Chondrocyte (in vitro differentiated cells): Measurements from ENCODE around the gene ITPR1. TPM values are rescaled to one million over a fixed set of nuclear protein-coding genes. Genes with fewer than 3 reads are reported as not detected.

Experiments
- DNase-seq: peaks from one replicate; pipeline ENCODE4 v3.0.0; 2021; ENCODE audit warnings: mixed read lengths, low spot score
- H3K27ac Mint-ChIP-seq: one replicate; pipeline ENCODE4 v1.8.0; 2021; ENCODE audit warnings: mild to moderate bottlenecking, moderate library complexity, mixed read lengths; ENCODE audit not compliant: unreplicated experiment
- H3K27me3 Mint-ChIP-seq: 2 replicates; pipeline ENCODE4 v1.8.0; 2021; ENCODE audit warnings: low read depth, mixed read lengths
- H3K36me3 Mint-ChIP-seq: 2 replicates; pipeline ENCODE4 v1.8.0; 2021; ENCODE audit warnings: low read depth, mixed read lengths
- H3K4me1 Mint-ChIP-seq: 2 replicates; pipeline ENCODE4 v1.8.0; 2021; ENCODE audit warnings: low read depth, mild to moderate bottlenecking, mixed read lengths
- H3K4me3 Mint-ChIP-seq: one replicate; pipeline ENCODE4 v1.8.0; 2021; ENCODE audit warnings: mild to moderate bottlenecking, moderate library complexity, mixed read lengths; ENCODE audit not compliant: unreplicated experiment
- H3K9me3 Mint-ChIP-seq: 2 replicates; pipeline ENCODE4 v1.8.0; 2021; ENCODE audit warnings: low read depth, mixed read lengths
- total RNA-seq: library from RNA; stranded (reverse); gene quantifications from 3 replicates; pipeline ENCODE4 v1.2.1, GENCODE V29; 2021
- TF ChIP-seq, protein P1 (sequence below): fragments of 200-600 bp; sonication (generic); IDR thresholded peaks from 2 replicates; pipeline ENCODE4 v1.5.0; 2021; ENCODE audit warnings: antibody characterized with exemption, mild to moderate bottlenecking, moderate library complexity

The ITPR1 gene
- total RNA-seq, 1 donor from 2014 or later, result 45.0 TPM

DNA sequence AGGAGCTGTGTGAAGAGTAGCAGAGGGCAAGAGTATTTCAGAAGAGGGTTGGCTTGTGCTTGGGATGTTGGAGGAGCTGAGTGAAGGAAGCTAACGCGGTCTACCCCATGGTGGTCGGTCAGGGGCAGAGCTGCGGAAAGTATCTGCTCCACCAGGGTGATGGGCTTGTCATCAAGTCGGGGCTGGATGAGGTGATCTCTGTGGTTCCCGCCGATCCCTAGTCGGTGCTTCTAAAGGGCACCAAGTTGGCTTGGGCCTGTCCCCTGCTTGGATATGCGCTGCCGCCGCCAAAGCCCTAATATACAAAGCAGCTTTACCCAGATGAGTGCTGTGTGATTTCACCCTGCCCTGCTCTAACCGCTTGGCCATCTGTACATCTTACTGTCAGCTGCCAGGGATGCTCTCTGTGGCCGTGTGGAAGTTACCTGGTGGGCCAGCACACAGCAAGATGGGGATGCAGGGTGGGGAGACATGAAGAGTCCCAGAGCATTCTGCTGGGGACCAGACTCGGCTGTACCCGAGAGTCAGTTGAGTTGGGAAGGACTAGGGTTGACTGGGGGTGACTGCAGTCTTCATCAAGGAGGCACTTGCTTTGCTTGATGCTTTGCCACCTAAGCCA, 260.0 kb downstream of the ITPR1 start:
- Mint-ChIP-seq H3K27ac (no peak overlapping the region), H3K4me1 (peaks cover 36% of the 10 kb centered on the region), H3K36me3 (peaks cover 11% of the 10 kb centered on the region), H3K9me3 (no peaks in the 10 kb centered on the region), H3K27me3 (no peaks in the 10 kb centered on the region), H3K4me3 (no peak overlapping the region)
- no peak for DNase-seq
- TF ChIP-seq, protein P1, sequence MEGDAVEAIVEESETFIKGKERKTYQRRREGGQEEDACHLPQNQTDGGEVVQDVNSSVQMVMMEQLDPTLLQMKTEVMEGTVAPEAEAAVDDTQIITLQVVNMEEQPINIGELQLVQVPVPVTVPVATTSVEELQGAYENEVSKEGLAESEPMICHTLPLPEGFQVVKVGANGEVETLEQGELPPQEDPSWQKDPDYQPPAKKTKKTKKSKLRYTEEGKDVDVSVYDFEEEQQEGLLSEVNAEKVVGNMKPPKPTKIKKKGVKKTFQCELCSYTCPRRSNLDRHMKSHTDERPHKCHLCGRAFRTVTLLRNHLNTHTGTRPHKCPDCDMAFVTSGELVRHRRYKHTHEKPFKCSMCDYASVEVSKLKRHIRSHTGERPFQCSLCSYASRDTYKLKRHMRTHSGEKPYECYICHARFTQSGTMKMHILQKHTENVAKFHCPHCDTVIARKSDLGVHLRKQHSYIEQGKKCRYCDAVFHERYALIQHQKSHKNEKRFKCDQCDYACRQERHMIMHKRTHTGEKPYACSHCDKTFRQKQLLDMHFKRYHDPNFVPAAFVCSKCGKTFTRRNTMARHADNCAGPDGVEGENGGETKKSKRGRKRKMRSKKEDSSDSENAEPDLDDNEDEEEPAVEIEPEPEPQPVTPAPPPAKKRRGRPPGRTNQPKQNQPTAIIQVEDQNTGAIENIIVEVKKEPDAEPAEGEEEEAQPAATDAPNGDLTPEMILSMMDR, result no peak

DNA sequence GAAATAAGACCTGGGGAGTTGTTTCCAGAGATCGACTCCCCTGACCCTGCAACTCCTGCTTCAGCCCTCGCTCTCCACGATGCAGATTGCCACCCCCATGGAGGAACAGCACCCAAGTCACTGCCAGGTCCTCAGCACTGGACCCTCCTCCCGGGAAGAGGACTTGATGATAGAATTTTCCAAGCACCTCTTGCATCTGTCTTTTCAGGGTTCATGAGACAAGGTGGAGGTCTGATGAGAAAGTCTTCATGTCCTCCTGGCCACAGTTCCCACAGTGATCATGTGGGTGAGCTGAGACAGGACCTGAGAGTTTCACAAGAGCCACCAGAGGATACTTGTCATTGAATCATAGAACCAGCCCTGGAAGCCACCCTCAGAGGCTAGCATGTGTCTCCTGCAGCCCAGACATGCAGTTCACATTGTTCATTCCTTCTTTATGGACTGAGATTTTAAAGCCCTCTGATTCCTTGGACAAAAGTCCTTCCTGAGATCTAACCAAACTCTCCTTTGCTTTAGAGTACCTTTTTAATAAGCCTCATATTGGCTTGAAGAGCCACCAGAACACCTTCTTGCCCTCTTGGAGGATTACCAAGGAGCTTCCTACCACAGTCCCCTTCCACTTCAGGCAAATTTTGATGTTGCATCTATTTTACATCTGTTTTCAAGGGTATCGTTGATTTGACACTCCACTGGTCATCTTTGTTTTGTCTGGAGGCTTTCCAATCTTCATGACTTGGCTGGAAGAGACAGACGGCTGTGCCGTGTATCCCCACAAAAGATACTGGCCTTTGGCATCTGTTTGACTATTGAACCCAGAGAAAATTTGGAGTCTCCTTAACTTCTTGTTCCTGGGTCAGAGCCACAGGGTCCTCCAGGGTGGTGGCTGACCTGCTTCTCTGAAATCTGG, 261.3 kb downstream of the ITPR1 start:
- Mint-ChIP-seq H3K9me3 (no peaks in the 10 kb centered on the region), H3K27me3 (no peaks in the 10 kb centered on the region), H3K4me3 (no peak overlapping the region), H3K4me1 (peaks cover 33% of the 10 kb centered on the region), H3K36me3 (peaks cover 12% of the 10 kb centered on the region), H3K27ac (no peak overlapping the region)
- TF ChIP-seq, protein P1, result no peak
- DNase-seq, result no peak

DNA sequence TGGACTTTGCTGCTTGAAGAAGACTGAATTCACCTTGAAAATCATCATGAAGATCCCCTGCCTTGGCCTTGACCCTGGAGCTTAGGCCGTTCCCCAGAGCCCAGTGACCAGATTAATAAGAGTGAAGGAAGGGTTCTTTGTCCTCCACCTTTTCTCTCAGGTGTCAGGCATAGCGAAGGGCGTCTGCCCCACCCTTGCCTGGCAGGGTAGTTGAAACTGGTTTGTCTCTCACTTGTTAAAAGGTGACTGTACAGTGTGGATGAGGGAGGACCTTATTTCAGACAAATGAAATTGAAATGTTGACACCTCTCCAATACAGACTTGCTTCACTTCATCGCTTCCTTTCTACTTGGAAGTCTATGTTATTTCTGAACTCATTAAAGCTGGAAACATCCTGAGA, 262.4 kb downstream of the ITPR1 start:
- H3K27me3 Mint-ChIP-seq, result no peaks in the 10 kb centered on the region
- peaks cover 2% of the 10 kb centered on the region for H3K9me3 Mint-ChIP-seq
- H3K4me1 Mint-ChIP-seq, result peaks cover 26% of the 10 kb centered on the region
- H3K4me3 Mint-ChIP-seq, result no peak overlapping the region
- H3K27ac Mint-ChIP-seq, result no peak overlapping the region
- DNase-seq, result no peak
- TF ChIP-seq, protein P1, result no peak
- peaks cover 17% of the 10 kb centered on the region for H3K36me3 Mint-ChIP-seq

DNA sequence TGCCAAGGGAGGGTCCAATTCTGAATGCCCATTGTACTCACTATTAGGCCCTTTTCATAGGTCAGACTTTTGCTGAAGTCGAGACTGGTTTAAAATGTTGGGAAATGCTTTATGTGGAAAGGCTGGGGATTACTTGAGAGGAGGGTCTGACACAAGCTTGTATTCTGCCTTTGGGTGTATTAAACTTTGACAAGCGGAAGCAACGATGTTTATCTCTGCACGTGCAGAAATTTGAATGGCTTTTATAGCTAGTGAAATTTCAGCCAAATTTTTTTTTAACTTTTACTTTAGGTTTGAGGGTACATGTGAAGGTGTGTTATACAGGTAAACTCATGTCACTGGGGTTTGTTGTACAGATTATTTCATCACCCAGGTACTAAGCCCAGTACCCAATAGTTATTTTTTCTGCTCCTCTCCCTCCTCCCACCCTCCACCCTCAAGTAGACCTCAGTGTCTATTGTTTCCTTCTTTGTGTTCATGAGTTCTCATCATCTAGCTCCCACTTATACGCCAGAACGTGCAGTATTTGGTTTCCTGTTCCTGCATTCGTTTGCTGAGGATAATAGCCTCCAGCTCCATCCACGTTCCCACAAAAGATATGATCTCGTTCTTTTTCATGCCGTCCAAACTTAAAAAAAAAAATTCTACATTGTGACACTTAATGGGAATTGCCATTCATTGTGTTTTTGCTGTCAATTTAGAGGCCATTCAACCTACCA, 263.1 kb downstream of the ITPR1 start:
- H3K4me3 Mint-ChIP-seq, result no peak overlapping the region
- H3K27ac Mint-ChIP-seq, result no peak overlapping the region
- peaks cover 23% of the 10 kb centered on the region for H3K36me3 Mint-ChIP-seq
- H3K4me1 Mint-ChIP-seq, result peaks cover 19% of the 10 kb centered on the region
- no peaks in the 10 kb centered on the region for H3K27me3 Mint-ChIP-seq
- no peak for DNase-seq
- H3K9me3 Mint-ChIP-seq, result peaks cover 6% of the 10 kb centered on the region
- TF ChIP-seq, protein P1, result no peak
